ENCODE measurements around the gene GRIN1. TPM values are rescaled to one million over a fixed set of nuclear protein-coding genes. Genes with fewer than 3 reads are reported as not detected.

GRIN1 gene
- total and polyA plus RNA-seq, 2 donors (not counting 3 experiments of a cell fraction or from before 2014, with no cell fraction given), result not detected

DNA sequence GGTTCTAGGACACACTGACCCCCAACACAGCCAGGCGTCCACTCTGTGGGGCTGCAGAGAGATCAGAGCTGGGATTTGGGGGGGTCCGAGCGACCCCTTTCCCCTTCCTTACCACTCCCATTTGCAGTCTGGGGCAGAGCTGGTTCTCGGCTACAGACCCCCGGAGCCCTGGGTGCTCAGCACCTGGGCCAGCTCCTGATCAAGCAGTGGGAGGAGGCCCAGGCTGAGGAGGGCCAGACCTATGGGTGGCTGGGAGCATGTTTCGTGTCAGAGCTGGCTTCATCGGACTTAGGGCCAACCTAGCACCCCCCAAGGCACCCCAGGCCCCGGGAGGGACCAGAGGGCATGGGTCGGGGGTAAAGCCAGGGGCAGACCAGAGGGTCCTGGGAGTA lies 7.6 kb downstream of the GRIN1 start:
- dilution Hi-C loops (cut with MboI; ENCODE audit: extremely low pct_ligation_motif_present, low sequenced_read_pairs) (no loop called here), intact Hi-C loops (cut with micrococcal nuclease) (no loop called here)
- Histone ChIP-seq H3K4me3 (replicated peaks in 1 of 3; ENCODE audit: insufficient read depth in 1 of 3, low read depth in 1 of 3, low read length in 3 of 3) (no peak overlapping the region), H3K27me3 (ENCODE audit: control insufficient read depth in 2 of 2, insufficient read depth in 2 of 2, low read length in 2 of 2) (no peaks in the 10 kb centered on the region), H3K4me1 (ENCODE audit: control insufficient read depth, extremely low read depth, insufficient read depth, low read length) (no peaks in the 10 kb centered on the region), H2AFZ (ENCODE audit: low read depth, low read length) (no peak overlapping the region), H3K36me3 (ENCODE audit: control insufficient read depth in 2 of 2, extremely low read depth in 1 of 2, insufficient read depth in 2 of 2, low read length in 2 of 2) (no peaks in the 10 kb centered on the region), H3K27ac (ENCODE audit: insufficient read depth, low read depth, low read length) (no peak overlapping the region), H3K9me1 (replicated peaks; ENCODE audit: control insufficient read depth, extremely low read depth, insufficient read depth, low read length) (no peaks in the 10 kb centered on the region), H3K4me2 (ENCODE audit: insufficient read depth, low read length) (no peak overlapping the region), H3K9me3 (replicated peaks; ENCODE audit: control insufficient read depth, insufficient read depth, low read length) (no peaks in the 10 kb centered on the region), H4K20me1 (replicated peaks; ENCODE audit: control insufficient read depth, extremely low read depth, insufficient read depth, low read length) (no peaks in the 10 kb centered on the region), H3K9ac (replicated peaks; ENCODE audit: extremely low read depth, insufficient read depth, low read length) (no peak overlapping the region), H3K79me2 (ENCODE audit: control insufficient read depth, insufficient read depth, low read length) (no peaks in the 10 kb centered on the region)
- CTCF ChIA-PET, result no interaction called here
- FAIRE-seq (no peak), DNase-seq (ENCODE audit: low read depth, low spot score) (no peak)
- POLR2A ChIA-PET, result interaction anchor here (0.8 kb wide), 1 partner anchor 94 kb away, joined by 3 read pairs; the partner anchor contains the start of gene TUBB4B
- TF ChIP-seq JUN (IDR thresholded peaks at IDR 0.05; ENCODE audit: borderline replicate concordance, insufficient read depth, insufficient read length, low read depth), result no peak
- TF ChIP-seq POLR2A (IDR thresholded peaks at IDR 0.05; ENCODE audit: low read depth, low read length), result no peak
- TF ChIP-seq GATA2 (IDR thresholded peaks at IDR 0.05; ENCODE audit: insufficient read depth, insufficient read length, low read depth, low read length), result no peak
- TF ChIP-seq, protein P1, sequence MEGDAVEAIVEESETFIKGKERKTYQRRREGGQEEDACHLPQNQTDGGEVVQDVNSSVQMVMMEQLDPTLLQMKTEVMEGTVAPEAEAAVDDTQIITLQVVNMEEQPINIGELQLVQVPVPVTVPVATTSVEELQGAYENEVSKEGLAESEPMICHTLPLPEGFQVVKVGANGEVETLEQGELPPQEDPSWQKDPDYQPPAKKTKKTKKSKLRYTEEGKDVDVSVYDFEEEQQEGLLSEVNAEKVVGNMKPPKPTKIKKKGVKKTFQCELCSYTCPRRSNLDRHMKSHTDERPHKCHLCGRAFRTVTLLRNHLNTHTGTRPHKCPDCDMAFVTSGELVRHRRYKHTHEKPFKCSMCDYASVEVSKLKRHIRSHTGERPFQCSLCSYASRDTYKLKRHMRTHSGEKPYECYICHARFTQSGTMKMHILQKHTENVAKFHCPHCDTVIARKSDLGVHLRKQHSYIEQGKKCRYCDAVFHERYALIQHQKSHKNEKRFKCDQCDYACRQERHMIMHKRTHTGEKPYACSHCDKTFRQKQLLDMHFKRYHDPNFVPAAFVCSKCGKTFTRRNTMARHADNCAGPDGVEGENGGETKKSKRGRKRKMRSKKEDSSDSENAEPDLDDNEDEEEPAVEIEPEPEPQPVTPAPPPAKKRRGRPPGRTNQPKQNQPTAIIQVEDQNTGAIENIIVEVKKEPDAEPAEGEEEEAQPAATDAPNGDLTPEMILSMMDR (IDR thresholded peaks at IDR 0.05; ENCODE audit: extremely low read depth in 1 of 2, insufficient read depth in 1 of 2, low read depth in 1 of 2, low read length in 2 of 2), result no peak
- no peak for TF ChIP-seq EZH2 (IDR thresholded peaks at IDR 0.05; ENCODE audit: borderline replicate concordance, low read depth, low read length, severe bottlenecking)
- TF ChIP-seq, protein P2, sequence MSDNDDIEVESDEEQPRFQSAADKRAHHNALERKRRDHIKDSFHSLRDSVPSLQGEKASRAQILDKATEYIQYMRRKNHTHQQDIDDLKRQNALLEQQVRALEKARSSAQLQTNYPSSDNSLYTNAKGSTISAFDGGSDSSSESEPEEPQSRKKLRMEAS (IDR thresholded peaks at IDR 0.05; ENCODE audit: insufficient read depth, insufficient read length), result no peak
- no peak for TF ChIP-seq FOS (IDR thresholded peaks at IDR 0.05; ENCODE audit: borderline replicate concordance, insufficient read depth, low read length)
- no TSS peak for BruUV-seq (replicated peaks)
